Testis (tissue), 2 donors: ENCODE data around the gene PPP2R2D.

Experiments used
- CTCF ChIP-seq, 3 experiments: fragments of 450-650 bp in 2 of 3; fragments of 200-600 bp in 1 of 3; sonication (generic) in 1 of 3; IDR thresholded peaks; one replicate each; pipeline ENCODE4 v1.5.1; 2016 to 2019; ENCODE audit warnings: antibody characterized with exemption in 3 of 3, mild to moderate bottlenecking in 2 of 3, moderate library complexity in 1 of 3
- POLR2A ChIP-seq: fragments of 450-650 bp; IDR thresholded peaks from one replicate; pipeline ENCODE4 v1.6.1; 2017; ENCODE audit warnings: antibody characterized with exemption, mild to moderate bottlenecking, moderate library complexity

- TF ChIP-seq CTCF (IDR thresholded peaks at IDR 0.05): no peak
- TF ChIP-seq POLR2A: no peak
Observed at GRCh38 chr10:131925716-131926115, 24.9 kb downstream of the PPP2R2D start.
